WTC11 (cell line): ENCODE measurements around the gene NINJ2. TPM values are rescaled to one million over a fixed set of nuclear protein-coding genes. Genes with fewer than 3 reads are reported as not detected.

ENCODE experiments used
- ATAC-seq: fragments of 200-7000 bp; cut with Tn5 transposase; 2 replicates; pipeline ENCODE4 v1.10.0; 2021; ENCODE audit warnings: mild to moderate bottlenecking, moderate library complexity
- CTCF ChIA-PET: fragments of 300-600 bp; sonication (Branson Sonifier 250); formaldehyde crosslinking; loops from one replicate; lab custom pipeline; 2021; ENCODE audit warnings: antibody characterized with exemption; lab: Charles Lee
- POLR2A ChIA-PET: fragments of 350-600 bp; sonication (Branson Sonifier 250); formaldehyde crosslinking; loops from one replicate; lab custom pipeline; 2021; ENCODE audit warnings: antibody characterized with exemption; lab: Charles Lee
- DNase-seq: peaks from one replicate; pipeline ENCODE4 v3.0.0; 2021; ENCODE audit warnings: low spot score
- H3K27ac Mint-ChIP-seq: 2 replicates; pipeline ENCODE4 v1.8.0; 2021; ENCODE audit warnings: mixed read lengths
- H3K27me3 Mint-ChIP-seq: 2 replicates; pipeline ENCODE4 v1.8.0; 2021; ENCODE audit warnings: low read depth, mild to moderate bottlenecking, moderate library complexity, mixed read lengths
- H3K36me3 Mint-ChIP-seq: 2 replicates; pipeline ENCODE4 v1.8.0; 2021; ENCODE audit warnings: mixed read lengths
- H3K4me1 Mint-ChIP-seq: 2 replicates; pipeline ENCODE4 v1.8.0; 2022; ENCODE audit warnings: mixed read lengths
- H3K4me3 Mint-ChIP-seq: 2 replicates; pipeline ENCODE4 v1.8.0; 2021; ENCODE audit warnings: mild to moderate bottlenecking, moderate library complexity, mixed read lengths
- H3K9me3 Mint-ChIP-seq: 2 replicates; pipeline ENCODE4 v1.8.0; 2021; ENCODE audit warnings: mixed read lengths
- E2F5 ChIP-seq: sonication (generic); formaldehyde crosslinking; IDR thresholded peaks from 2 replicates; pipeline ENCODE4 v1.8.1; 2022; ENCODE audit warnings: mild to moderate bottlenecking, moderate library complexity, missing genetic modification reagents
- ERG ChIP-seq: fragments of 250-450 bp; sonication (Bioruptor Pico); IDR thresholded peaks from 2 replicates; pipeline ENCODE4 v1.8.0; 2021; ENCODE audit warnings: mild to moderate bottlenecking
- IRF2 ChIP-seq: sonication (generic); formaldehyde crosslinking; IDR thresholded peaks from 2 replicates; pipeline ENCODE4 v1.8.0; 2022; ENCODE audit warnings: low read depth, missing genetic modification reagents, borderline replicate concordance
- JAZF1 ChIP-seq: fragments of 250-450 bp; sonication (Bioruptor Pico); IDR thresholded peaks from 2 replicates; pipeline ENCODE4 v1.9.0; 2021; ENCODE audit warnings: moderate library complexity, mild to moderate bottlenecking, inconsistent platforms
- MXD4 ChIP-seq: fragments of 250-450 bp; sonication (Bioruptor Pico); IDR thresholded peaks from 2 replicates; pipeline ENCODE4 v1.8.0; 2021; ENCODE audit warnings: mild to moderate bottlenecking, moderate library complexity, borderline replicate concordance
- NFATC4 ChIP-seq: fragments of 250-450 bp; sonication (Bioruptor Pico); IDR thresholded peaks from 2 replicates; pipeline ENCODE4 v1.9.0; 2021; ENCODE audit warnings: mild to moderate bottlenecking
- NFYB ChIP-seq: sonication (generic); formaldehyde crosslinking; conservative IDR thresholded peaks from 2 replicates; pipeline ENCODE4 v1.8.0; 2022; ENCODE audit warnings: low read depth, missing genetic modification reagents
- SMAD4 ChIP-seq: sonication (generic); formaldehyde crosslinking; IDR thresholded peaks from 2 replicates; pipeline ENCODE4 v1.8.0; 2022; ENCODE audit warnings: mild to moderate bottlenecking, missing genetic modification reagents
- TCF7 ChIP-seq: sonication (generic); formaldehyde crosslinking; IDR thresholded peaks from 2 replicates; pipeline ENCODE4 v1.8.0; 2022; ENCODE audit warnings: mild to moderate bottlenecking, low read depth, missing genetic modification reagents, moderate library complexity
- ZNF219 ChIP-seq: sonication (generic); formaldehyde crosslinking; IDR thresholded peaks from 2 replicates; pipeline ENCODE4 v1.8.0; 2023; ENCODE audit warnings: missing genetic modification reagents, mild to moderate bottlenecking, borderline replicate concordance
- ZNF263 ChIP-seq: sonication (generic); formaldehyde crosslinking; IDR thresholded peaks from 2 replicates; pipeline ENCODE4 v1.8.1; 2022; ENCODE audit warnings: low read depth, mild to moderate bottlenecking, moderate library complexity, missing genetic modification reagents
- ZNF317 ChIP-seq: sonication (generic); formaldehyde crosslinking; IDR thresholded peaks from 2 replicates; pipeline ENCODE4 v1.8.1; 2023; ENCODE audit warnings: low read depth, mild to moderate bottlenecking, moderate library complexity, missing genetic modification reagents, borderline replicate concordance
- ZNF425 ChIP-seq: fragments of 250-450 bp; sonication (Bioruptor Pico); conservative IDR thresholded peaks from 2 replicates; pipeline ENCODE4 v1.9.0; 2021; ENCODE audit warnings: mild to moderate bottlenecking
- total RNA-seq: library from RNA; stranded (reverse); gene quantifications from 3 replicates; pipeline ENCODE4 v1.2.3, GENCODE V29; 2021
- TF ChIP-seq, protein P1 (sequence below): fragments of 250-450 bp; sonication (Bioruptor Pico); IDR thresholded peaks from 2 replicates; pipeline ENCODE4 v1.9.0; 2021; ENCODE audit warnings: mild to moderate bottlenecking
- TF ChIP-seq, protein P2 (sequence below): sonication (generic); formaldehyde crosslinking; IDR thresholded peaks from 2 replicates; pipeline ENCODE4 v1.8.1; 2023; ENCODE audit warnings: mild to moderate bottlenecking, missing genetic modification reagents, moderate library complexity
- TF ChIP-seq, protein P3 (sequence below): sonication (generic); formaldehyde crosslinking; IDR thresholded peaks from 2 replicates; pipeline ENCODE4 v1.8.0; 2022; ENCODE audit warnings: missing genetic modification reagents
- TF ChIP-seq, protein P4 (sequence below): sonication (generic); formaldehyde crosslinking; IDR thresholded peaks from 2 replicates; pipeline ENCODE4 v1.8.0; 2022; ENCODE audit warnings: mild to moderate bottlenecking, missing genetic modification reagents

NINJ2 gene
- total RNA-seq, 1 experiment from 2014 or later: 0.42 TPM

DNA sequence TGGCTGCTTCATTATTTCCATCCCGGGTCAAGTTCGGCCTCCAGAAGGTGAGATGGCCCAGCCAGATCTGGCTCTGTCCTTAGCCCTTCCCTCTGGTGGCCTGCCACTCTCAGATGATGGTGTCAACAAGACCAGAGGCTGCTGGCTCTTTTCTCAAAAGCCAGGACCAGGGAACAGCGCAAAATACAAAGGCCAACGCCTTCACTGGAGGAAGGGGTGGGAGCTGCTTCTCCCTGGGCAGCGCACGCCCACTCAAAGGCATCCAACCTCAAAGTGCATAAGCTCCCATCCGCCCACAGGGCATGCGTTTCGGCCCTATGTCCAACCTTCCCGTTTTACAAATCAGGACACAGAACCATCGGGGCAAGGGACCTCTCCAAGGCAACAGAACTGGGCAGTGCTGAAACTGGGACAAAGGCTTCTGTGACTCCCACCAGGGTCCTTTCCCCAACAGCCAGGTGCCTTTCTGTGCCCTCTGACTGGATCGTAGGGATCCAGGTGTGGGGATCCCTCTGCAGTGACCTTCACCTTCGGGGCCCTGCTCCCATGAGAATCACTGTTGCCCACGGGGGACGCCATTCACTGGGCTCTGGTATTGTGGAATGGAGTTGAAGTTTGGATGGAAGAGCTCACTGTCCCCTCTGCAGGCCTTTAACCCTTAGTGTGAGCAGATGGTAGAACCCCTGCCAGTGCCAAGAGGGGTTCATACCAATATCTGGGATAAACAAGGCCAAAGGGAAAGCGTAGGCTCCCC is 76.8 kb downstream of the NINJ2 start:
- Mint-ChIP-seq H3K27ac (no peak overlapping the region), H3K4me3 (no peak overlapping the region), H3K9me3 (peaks cover 13% of the 10 kb centered on the region), H3K4me1 (no peaks in the 10 kb centered on the region), H3K36me3 (no peaks in the 10 kb centered on the region), H3K27me3 (no peaks in the 10 kb centered on the region)
- no peak for ATAC-seq
- POLR2A ChIA-PET: no interaction called here
- CTCF ChIA-PET: interaction anchor here (1.1 to 1.9 kb wide), 2 partner anchors 11 kb away, joined by 4 to 10 read pairs; no protein-coding TSS in a partner anchor
- no peak for DNase-seq
- TF ChIP-seq, protein P1, sequence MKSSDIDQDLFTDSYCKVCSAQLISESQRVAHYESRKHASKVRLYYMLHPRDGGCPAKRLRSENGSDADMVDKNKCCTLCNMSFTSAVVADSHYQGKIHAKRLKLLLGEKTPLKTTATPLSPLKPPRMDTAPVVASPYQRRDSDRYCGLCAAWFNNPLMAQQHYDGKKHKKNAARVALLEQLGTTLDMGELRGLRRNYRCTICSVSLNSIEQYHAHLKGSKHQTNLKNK (CRISPR knock-in tag): no peak
- TF ChIP-seq ZNF263 (CRISPR knock-in tag) (no peak), TCF7 (CRISPR knock-in tag) (no peak), SMAD4 (CRISPR knock-in tag) (no peak), ERG (CRISPR knock-in tag) (no peak), E2F5 (no peak), MXD4 (CRISPR knock-in tag) (no peak), IRF2 (CRISPR knock-in tag) (no peak), ZNF317 (CRISPR knock-in tag) (no peak), ZNF219 (CRISPR knock-in tag) (no peak), JAZF1 (CRISPR knock-in tag) (no peak), ZNF425 (no peak), NFATC4 (CRISPR knock-in tag) (no peak), NFYB (CRISPR knock-in tag) (no peak)
- TF ChIP-seq, protein P2, sequence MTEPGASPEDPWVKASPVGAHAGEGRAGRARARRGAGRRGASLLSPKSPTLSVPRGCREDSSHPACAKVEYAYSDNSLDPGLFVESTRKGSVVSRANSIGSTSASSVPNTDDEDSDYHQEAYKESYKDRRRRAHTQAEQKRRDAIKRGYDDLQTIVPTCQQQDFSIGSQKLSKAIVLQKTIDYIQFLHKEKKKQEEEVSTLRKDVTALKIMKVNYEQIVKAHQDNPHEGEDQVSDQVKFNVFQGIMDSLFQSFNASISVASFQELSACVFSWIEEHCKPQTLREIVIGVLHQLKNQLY (CRISPR knock-in tag): no peak
- TF ChIP-seq, protein P3, sequence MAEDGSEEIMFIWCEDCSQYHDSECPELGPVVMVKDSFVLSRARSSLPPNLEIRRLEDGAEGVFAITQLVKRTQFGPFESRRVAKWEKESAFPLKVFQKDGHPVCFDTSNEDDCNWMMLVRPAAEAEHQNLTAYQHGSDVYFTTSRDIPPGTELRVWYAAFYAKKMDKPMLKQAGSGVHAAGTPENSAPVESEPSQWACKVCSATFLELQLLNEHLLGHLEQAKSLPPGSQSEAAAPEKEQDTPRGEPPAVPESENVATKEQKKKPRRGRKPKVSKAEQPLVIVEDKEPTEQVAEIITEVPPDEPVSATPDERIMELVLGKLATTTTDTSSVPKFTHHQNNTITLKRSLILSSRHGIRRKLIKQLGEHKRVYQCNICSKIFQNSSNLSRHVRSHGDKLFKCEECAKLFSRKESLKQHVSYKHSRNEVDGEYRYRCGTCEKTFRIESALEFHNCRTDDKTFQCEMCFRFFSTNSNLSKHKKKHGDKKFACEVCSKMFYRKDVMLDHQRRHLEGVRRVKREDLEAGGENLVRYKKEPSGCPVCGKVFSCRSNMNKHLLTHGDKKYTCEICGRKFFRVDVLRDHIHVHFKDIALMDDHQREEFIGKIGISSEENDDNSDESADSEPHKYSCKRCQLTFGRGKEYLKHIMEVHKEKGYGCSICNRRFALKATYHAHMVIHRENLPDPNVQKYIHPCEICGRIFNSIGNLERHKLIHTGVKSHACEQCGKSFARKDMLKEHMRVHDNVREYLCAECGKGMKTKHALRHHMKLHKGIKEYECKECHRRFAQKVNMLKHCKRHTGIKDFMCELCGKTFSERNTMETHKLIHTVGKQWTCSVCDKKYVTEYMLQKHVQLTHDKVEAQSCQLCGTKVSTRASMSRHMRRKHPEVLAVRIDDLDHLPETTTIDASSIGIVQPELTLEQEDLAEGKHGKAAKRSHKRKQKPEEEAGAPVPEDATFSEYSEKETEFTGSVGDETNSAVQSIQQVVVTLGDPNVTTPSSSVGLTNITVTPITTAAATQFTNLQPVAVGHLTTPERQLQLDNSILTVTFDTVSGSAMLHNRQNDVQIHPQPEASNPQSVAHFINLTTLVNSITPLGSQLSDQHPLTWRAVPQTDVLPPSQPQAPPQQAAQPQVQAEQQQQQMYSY (CRISPR knock-in tag): no peak
- TF ChIP-seq, protein P4, sequence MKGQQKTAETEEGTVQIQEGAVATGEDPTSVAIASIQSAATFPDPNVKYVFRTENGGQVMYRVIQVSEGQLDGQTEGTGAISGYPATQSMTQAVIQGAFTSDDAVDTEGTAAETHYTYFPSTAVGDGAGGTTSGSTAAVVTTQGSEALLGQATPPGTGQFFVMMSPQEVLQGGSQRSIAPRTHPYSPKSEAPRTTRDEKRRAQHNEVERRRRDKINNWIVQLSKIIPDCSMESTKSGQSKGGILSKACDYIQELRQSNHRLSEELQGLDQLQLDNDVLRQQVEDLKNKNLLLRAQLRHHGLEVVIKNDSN: no peak
